NCI-H2227 (cell line): ENCODE data around the gene ABCF3.
"Not testable (repeated sequence)": the region's sequence is repeated elsewhere in the genome, so short reads cannot be mapped to it uniquely, and the experiment has no call there.

ENCODE experiments used
- DNase-seq: peaks from one replicate; lab custom pipeline; 2025; ENCODE audit not compliant: unreplicated experiment; lab: John Stamatoyannopoulos, UW

ABCF3 gene

GRCh38 chr3:184186184-184186901 lies at the start of gene ABCF3:
TSS of gene ABCF3 (plus strand) at chr3:184186199. CDS start at chr3:184186208, 9 bp downstream.
- DNase-seq: peak; percentile 24

- no peak for DNase-seq
Measured at GRCh38 chr3:184140436-184140835, 45.6 kb upstream of the ABCF3 start.

- DNase-seq: no peak
Measured at GRCh38 chr3:184142199-184142598, 43.8 kb upstream of the ABCF3 start.

- no peak for DNase-seq
Measured at GRCh38 chr3:184143327-184143726, 42.7 kb upstream of the ABCF3 start.

- no peak for DNase-seq
Measured at GRCh38 chr3:184144505-184144904, 41.5 kb upstream of the ABCF3 start.

GRCh38 chr3:184145111-184145524 lies 40.9 kb upstream of the ABCF3 start:
- DNase-seq: no peak

GRCh38 chr3:184145751-184146270 lies 40.2 kb upstream of the ABCF3 start:
- DNase-seq: no peak

- DNase-seq: no peak
Measured at GRCh38 chr3:184148076-184148475, 37.9 kb upstream of the ABCF3 start.

GRCh38 chr3:184149123-184149522 lies 36.9 kb upstream of the ABCF3 start:
- no peak for DNase-seq

- not testable (repeated sequence) for DNase-seq
Measured at GRCh38 chr3:184149770-184150169, 36.2 kb upstream of the ABCF3 start.

- DNase-seq: peak; percentile 71
Measured at GRCh38 chr3:184154885-184155643, 30.9 kb upstream of the ABCF3 start, which contains the start of gene DVL3. TSS of gene DVL3 (plus strand) at chr3:184155377. CDS start at chr3:184155636, 259 bp downstream.

- DNase-seq: peak; percentile 27
Measured at GRCh38 chr3:184155644-184156521, 30.1 kb upstream of the ABCF3 start.

GRCh38 chr3:184156522-184156955 lies 29.5 kb upstream of the ABCF3 start:
- DNase-seq: peak; percentile 33

- no peak for DNase-seq
Measured at GRCh38 chr3:184157206-184157605, 28.8 kb upstream of the ABCF3 start.

GRCh38 chr3:184158404-184158803 lies 27.6 kb upstream of the ABCF3 start:
- DNase-seq: no peak

- no peak for DNase-seq
Measured at GRCh38 chr3:184160456-184160855, 25.5 kb upstream of the ABCF3 start.

- DNase-seq: not testable (repeated sequence)
Measured at GRCh38 chr3:184162571-184163070, 23.4 kb upstream of the ABCF3 start.

- no peak for DNase-seq
Measured at GRCh38 chr3:184164648-184165330, 21.2 kb upstream of the ABCF3 start.

GRCh38 chr3:184165543-184165942 lies 20.5 kb upstream of the ABCF3 start:
- DNase-seq: no peak

GRCh38 chr3:184166671-184167070 lies 19.3 kb upstream of the ABCF3 start:
- DNase-seq: no peak
